ENCODE results near the gene ACTR3C. TPM values are rescaled to one million over a fixed set of nuclear protein-coding genes. Genes with fewer than 3 reads are reported as not detected.

ACTR3C gene
- total RNA-seq, 1 experiment from 2014 or later: 26.0 TPM

DNA sequence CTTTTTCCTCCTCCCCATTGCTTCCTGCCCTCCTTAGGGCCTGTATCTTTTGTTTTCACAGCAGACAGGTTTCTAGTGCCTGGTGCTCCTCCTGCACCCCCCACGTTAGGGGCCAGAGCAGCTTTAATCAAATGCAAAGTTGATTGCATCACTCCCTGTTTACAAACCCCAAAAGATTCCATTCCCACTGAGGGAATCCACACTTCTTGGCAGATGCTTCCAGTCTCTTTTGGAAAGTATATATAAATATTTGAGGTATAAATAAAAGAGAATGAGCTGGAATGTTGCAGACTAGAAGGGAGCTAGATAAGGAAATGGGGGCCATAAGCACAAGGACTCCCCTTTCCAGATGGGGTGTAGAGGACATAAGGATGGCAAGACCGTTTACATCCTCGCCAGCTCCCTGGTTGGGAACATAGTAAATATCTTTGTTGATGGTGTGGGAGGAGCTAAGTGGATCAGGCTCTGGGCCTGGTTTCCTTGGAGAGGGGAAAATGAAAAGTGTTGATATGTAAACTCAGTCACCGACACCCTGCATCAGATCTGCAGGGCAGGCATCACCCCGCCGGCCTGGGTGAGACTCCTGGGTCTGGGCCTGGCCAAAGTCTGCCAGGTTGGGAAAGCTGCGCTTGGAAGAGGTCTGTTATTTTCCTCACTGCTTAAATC lies 11.9 kb upstream of the ACTR3C start:
- BruUV-seq (replicated peaks): no TSS peak
- Mint-ChIP-seq H3K27ac (ENCODE audit: unreplicated experiment) (no peak overlapping the region), H3K4me3 (ENCODE audit: low read depth, unreplicated experiment) (no peak overlapping the region), H3K36me3 (ENCODE audit: insufficient read depth, unreplicated experiment) (peaks cover 23% of the 10 kb centered on the region), H3K9me3 (ENCODE audit: low read depth, unreplicated experiment) (no peaks in the 10 kb centered on the region), H3K27me3 (ENCODE audit: unreplicated experiment) (no peaks in the 10 kb centered on the region), H3K4me1 (ENCODE audit: low read depth, unreplicated experiment) (peaks cover 15% of the 10 kb centered on the region)
- intact Hi-C loops (cut with micrococcal nuclease; ENCODE audit: unreplicated experiment): no loop called here
- no peak for DNase-seq
- TF ChIP-seq, protein P1, sequence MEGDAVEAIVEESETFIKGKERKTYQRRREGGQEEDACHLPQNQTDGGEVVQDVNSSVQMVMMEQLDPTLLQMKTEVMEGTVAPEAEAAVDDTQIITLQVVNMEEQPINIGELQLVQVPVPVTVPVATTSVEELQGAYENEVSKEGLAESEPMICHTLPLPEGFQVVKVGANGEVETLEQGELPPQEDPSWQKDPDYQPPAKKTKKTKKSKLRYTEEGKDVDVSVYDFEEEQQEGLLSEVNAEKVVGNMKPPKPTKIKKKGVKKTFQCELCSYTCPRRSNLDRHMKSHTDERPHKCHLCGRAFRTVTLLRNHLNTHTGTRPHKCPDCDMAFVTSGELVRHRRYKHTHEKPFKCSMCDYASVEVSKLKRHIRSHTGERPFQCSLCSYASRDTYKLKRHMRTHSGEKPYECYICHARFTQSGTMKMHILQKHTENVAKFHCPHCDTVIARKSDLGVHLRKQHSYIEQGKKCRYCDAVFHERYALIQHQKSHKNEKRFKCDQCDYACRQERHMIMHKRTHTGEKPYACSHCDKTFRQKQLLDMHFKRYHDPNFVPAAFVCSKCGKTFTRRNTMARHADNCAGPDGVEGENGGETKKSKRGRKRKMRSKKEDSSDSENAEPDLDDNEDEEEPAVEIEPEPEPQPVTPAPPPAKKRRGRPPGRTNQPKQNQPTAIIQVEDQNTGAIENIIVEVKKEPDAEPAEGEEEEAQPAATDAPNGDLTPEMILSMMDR (IDR thresholded peaks at IDR 0.05; ENCODE audit: unreplicated experiment): no peak
- CTCF ChIA-PET: no interaction called here

DNA sequence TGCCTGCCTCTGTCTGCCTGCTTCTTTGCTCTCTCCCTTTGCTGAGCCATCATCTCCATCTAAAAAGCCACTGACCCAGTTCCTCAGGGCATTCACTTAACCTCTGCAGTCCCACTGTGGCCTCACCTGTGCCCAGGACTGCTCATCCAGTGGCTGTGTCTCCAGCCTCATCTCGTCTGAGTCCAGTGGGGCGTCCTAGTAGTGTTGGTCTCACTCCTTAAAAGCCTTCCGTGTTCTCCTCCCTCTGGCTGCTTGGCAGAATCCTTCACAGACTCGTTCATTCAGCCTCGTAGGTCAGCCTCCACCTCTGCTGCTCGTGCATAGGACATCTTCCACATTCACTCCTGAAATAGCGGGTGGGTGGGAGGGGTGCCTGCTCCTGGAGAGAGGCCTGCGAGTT lies 10.8 kb upstream of the ACTR3C start:
- H3K27me3 Mint-ChIP-seq (ENCODE audit: unreplicated experiment): no peaks in the 10 kb centered on the region
- no peak overlapping the region for H3K27ac Mint-ChIP-seq (ENCODE audit: unreplicated experiment)
- peaks cover 4% of the 10 kb centered on the region for H3K4me1 Mint-ChIP-seq (ENCODE audit: low read depth, unreplicated experiment)
- DNase-seq: no peak
- intact Hi-C loops (cut with micrococcal nuclease; ENCODE audit: unreplicated experiment): no loop called here
- TF ChIP-seq, protein P1 (IDR thresholded peaks at IDR 0.05; ENCODE audit: unreplicated experiment): no peak
- no peak overlapping the region for H3K4me3 Mint-ChIP-seq (ENCODE audit: low read depth, unreplicated experiment)
- peaks cover 24% of the 10 kb centered on the region for H3K36me3 Mint-ChIP-seq (ENCODE audit: insufficient read depth, unreplicated experiment)
- no peaks in the 10 kb centered on the region for H3K9me3 Mint-ChIP-seq (ENCODE audit: low read depth, unreplicated experiment)
- no TSS peak for BruUV-seq (replicated peaks)
- CTCF ChIA-PET: no interaction called here

GRCh38 chr7:150333659-150334058 lies 10.3 kb upstream of the ACTR3C start:
- H3K4me1 Mint-ChIP-seq (ENCODE audit: low read depth, unreplicated experiment): no peaks in the 10 kb centered on the region
- no peak overlapping the region for H3K4me3 Mint-ChIP-seq (ENCODE audit: low read depth, unreplicated experiment)
- H3K36me3 Mint-ChIP-seq (ENCODE audit: insufficient read depth, unreplicated experiment): peaks cover 29% of the 10 kb centered on the region
- H3K27ac Mint-ChIP-seq (ENCODE audit: unreplicated experiment): no peak overlapping the region
- no peaks in the 10 kb centered on the region for H3K9me3 Mint-ChIP-seq (ENCODE audit: low read depth, unreplicated experiment)
- CTCF ChIA-PET: no interaction called here
- H3K27me3 Mint-ChIP-seq (ENCODE audit: unreplicated experiment): no peaks in the 10 kb centered on the region
- no TSS peak for BruUV-seq (replicated peaks)
- TF ChIP-seq, protein P1 (IDR thresholded peaks at IDR 0.05; ENCODE audit: unreplicated experiment): no peak
- intact Hi-C loops (cut with micrococcal nuclease; ENCODE audit: unreplicated experiment): no loop called here
- DNase-seq: no peak

- no peaks in the 10 kb centered on the region for H3K9me3 Mint-ChIP-seq (ENCODE audit: low read depth, unreplicated experiment)
- TF ChIP-seq, protein P1 (IDR thresholded peaks at IDR 0.05; ENCODE audit: unreplicated experiment): no peak
- DNase-seq: no peak
- intact Hi-C loops (cut with micrococcal nuclease; ENCODE audit: unreplicated experiment): no loop called here
- H3K27ac Mint-ChIP-seq (ENCODE audit: unreplicated experiment): no peak overlapping the region
- BruUV-seq (replicated peaks): no TSS peak
- H3K4me1 Mint-ChIP-seq (ENCODE audit: low read depth, unreplicated experiment): no peaks in the 10 kb centered on the region
- H3K36me3 Mint-ChIP-seq (ENCODE audit: insufficient read depth, unreplicated experiment): peaks cover 30% of the 10 kb centered on the region
- H3K27me3 Mint-ChIP-seq (ENCODE audit: unreplicated experiment): no peaks in the 10 kb centered on the region
- H3K4me3 Mint-ChIP-seq (ENCODE audit: low read depth, unreplicated experiment): no peak overlapping the region
- CTCF ChIA-PET: no interaction called here
These were observed 9.7 kb upstream of the ACTR3C start for GRCh38 chr7:150332852-150333635.

Data from Calu3 (cell line).